Measurements from ENCODE around the gene SERBP1.
"Not testable (repeated sequence)": the region's sequence is repeated elsewhere in the genome, so short reads cannot be mapped to it uniquely, and the experiment has no call there.

SERBP1 gene

DNA sequence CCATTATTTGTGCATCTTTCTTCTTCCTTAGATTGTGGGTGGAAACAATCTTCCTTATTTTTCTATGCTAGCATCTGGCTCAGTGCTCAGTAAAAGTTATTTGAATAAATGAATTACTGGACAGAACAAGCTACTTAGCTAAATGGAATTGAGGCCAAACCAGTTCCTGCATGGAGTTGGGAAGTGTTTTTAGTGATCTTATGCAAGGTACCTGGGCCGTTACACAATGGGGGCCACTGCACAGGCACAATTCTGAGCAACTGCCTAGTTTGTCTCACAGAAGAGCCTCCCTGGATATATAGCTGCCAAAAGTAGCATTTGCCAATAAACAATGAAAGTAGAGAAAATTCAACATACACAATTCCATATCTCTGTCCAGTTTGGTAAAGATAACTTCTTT, 27.0 kb upstream of the SERBP1 start:
- Mint-ChIP-seq H3K9me3 (no peaks in the 10 kb centered on the region), H3K36me3 (ENCODE audit: low read depth) (no peaks in the 10 kb centered on the region), H3K27ac (no peak overlapping the region), H3K4me1 (ENCODE audit: low read depth) (peaks cover 14% of the 10 kb centered on the region), H3K4me3 (no peak overlapping the region), H3K27me3 (no peaks in the 10 kb centered on the region)

- Mint-ChIP-seq H3K27me3 (no peaks in the 10 kb centered on the region), H3K9me3 (no peaks in the 10 kb centered on the region), H3K27ac (no peak overlapping the region), H3K4me1 (ENCODE audit: low read depth) (no peaks in the 10 kb centered on the region), H3K4me3 (no peak overlapping the region), H3K36me3 (ENCODE audit: low read depth) (no peaks in the 10 kb centered on the region)
These were observed 21.6 kb upstream of the SERBP1 start for GRCh38 chr1:67451815-67452214.

GRCh38 chr1:67451356-67451755, 21.2 kb upstream of the SERBP1 start:
- Mint-ChIP-seq H3K4me3 (no peak overlapping the region), H3K36me3 (ENCODE audit: low read depth) (no peaks in the 10 kb centered on the region), H3K27me3 (no peaks in the 10 kb centered on the region), H3K27ac (no peak overlapping the region), H3K4me1 (ENCODE audit: low read depth) (no peaks in the 10 kb centered on the region), H3K9me3 (no peaks in the 10 kb centered on the region)

DNA sequence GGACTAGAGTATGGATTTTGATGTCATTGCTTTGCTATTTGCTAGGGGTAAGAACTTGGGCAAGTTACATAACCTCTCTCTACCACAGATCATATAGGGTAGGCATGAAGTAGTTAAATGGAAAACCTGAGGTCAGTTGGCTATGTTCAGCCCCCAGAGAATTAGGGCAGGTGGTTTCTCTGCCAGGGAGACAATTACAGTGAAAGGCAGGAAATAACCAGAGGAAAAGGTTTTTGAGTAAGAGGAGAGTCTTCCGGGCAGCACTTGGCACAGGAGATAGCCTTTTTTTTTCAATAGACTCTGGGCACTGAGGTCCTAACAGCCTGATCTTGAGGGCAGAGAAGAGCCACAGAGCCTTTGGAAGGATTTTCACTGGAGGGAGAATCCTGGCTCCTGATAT, 16.7 kb upstream of the SERBP1 start:
- no peaks in the 10 kb centered on the region for H3K9me3 Mint-ChIP-seq
- H3K4me3 Mint-ChIP-seq, result no peak overlapping the region
- H3K27me3 Mint-ChIP-seq, result no peaks in the 10 kb centered on the region
- no peaks in the 10 kb centered on the region for H3K36me3 Mint-ChIP-seq (ENCODE audit: low read depth)
- peaks cover 9% of the 10 kb centered on the region for H3K4me1 Mint-ChIP-seq (ENCODE audit: low read depth)
- no peak overlapping the region for H3K27ac Mint-ChIP-seq

DNA sequence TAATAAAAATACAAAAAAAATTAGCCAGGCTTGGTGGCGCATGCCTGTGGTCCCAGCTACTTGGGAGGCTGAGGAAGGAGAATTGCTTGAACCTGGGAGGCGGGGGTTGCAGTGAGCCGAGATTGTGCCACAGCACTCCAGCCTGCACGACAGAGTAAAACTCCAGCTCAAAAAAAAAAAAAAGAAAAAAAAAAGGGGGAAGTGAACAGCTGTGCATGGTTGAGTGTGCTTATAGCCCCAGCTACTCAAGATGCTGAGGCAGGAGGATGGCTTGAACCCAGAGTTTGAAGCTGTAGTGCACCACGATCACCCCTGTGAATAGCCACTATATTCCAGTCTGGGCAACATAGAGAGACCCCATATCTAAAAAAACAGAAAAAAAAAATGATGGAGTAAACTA, 15.8 kb upstream of the SERBP1 start:
- H3K36me3 Mint-ChIP-seq (ENCODE audit: low read depth); H3K27me3 Mint-ChIP-seq; H3K9me3 Mint-ChIP-seq; H3K4me3 Mint-ChIP-seq; H3K27ac Mint-ChIP-seq: not testable (repeated sequence)
- peaks cover 18% of the 10 kb centered on the region for H3K4me1 Mint-ChIP-seq (ENCODE audit: low read depth)

DNA sequence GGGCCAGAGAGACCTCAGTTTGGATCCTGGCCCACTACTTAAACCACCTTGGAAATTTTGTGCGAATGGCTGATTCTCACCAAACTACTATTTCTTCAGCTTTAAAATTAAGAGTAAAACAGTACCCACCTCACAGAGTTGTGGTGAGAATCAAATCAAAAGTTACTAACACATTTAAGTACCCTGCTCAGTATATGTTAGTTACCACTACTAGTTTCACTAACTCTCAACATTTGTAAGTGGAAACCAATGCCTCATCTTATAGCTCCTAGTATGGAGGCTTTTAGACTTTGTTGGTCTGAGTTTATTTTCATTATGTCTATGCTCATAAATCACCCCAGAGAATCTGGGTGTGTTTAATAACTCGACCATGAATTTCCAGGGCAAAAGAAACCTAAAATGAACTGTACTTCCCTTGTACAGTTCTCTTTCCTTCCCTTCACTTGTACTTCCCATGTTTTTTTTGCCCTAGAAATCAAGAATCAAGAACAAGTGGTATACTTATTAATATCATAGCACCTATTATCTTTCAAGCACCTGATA, 11.6 kb upstream of the SERBP1 start:
- no peaks in the 10 kb centered on the region for H3K9me3 Mint-ChIP-seq
- no peaks in the 10 kb centered on the region for H3K27me3 Mint-ChIP-seq
- H3K36me3 Mint-ChIP-seq (ENCODE audit: low read depth), result no peaks in the 10 kb centered on the region
- peaks cover 26% of the 10 kb centered on the region for H3K4me1 Mint-ChIP-seq (ENCODE audit: low read depth)
- H3K27ac Mint-ChIP-seq, result peak overlapping the region; percentile 90
- no peak overlapping the region for H3K4me3 Mint-ChIP-seq

GRCh38 chr1:67441183-67441582, 11.0 kb upstream of the SERBP1 start:
- Mint-ChIP-seq H3K36me3 (ENCODE audit: low read depth) (no peaks in the 10 kb centered on the region), H3K27me3 (no peaks in the 10 kb centered on the region), H3K27ac (peak overlapping the region; percentile 90), H3K9me3 (no peaks in the 10 kb centered on the region), H3K4me1 (ENCODE audit: low read depth) (peaks cover 26% of the 10 kb centered on the region), H3K4me3 (peak overlapping the region; percentile 66)

DNA sequence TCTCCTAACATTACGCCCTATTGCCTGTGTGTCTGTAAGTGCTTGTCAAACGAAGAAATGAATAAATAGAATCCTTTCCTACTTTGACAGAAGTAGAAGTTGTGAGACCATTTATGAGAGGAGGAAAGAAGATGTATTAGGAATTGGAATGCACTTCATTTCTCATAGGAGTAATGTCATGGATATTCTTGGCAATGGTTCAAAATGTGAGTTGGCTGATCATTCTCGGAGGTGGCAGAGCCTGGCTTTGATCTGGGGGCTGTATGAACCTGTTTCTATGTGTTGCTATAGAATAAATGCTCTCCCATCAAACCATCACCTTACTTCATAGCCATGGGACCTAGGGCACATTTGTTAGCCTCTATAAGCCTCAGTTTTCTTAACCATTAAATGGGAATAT, 10.1 kb upstream of the SERBP1 start:
- Mint-ChIP-seq H3K36me3 (ENCODE audit: low read depth) (no peaks in the 10 kb centered on the region), H3K4me3 (no peak overlapping the region), H3K27me3 (no peaks in the 10 kb centered on the region), H3K9me3 (no peaks in the 10 kb centered on the region), H3K27ac (peak overlapping the region; percentile 90), H3K4me1 (ENCODE audit: low read depth) (peaks cover 26% of the 10 kb centered on the region)

DNA sequence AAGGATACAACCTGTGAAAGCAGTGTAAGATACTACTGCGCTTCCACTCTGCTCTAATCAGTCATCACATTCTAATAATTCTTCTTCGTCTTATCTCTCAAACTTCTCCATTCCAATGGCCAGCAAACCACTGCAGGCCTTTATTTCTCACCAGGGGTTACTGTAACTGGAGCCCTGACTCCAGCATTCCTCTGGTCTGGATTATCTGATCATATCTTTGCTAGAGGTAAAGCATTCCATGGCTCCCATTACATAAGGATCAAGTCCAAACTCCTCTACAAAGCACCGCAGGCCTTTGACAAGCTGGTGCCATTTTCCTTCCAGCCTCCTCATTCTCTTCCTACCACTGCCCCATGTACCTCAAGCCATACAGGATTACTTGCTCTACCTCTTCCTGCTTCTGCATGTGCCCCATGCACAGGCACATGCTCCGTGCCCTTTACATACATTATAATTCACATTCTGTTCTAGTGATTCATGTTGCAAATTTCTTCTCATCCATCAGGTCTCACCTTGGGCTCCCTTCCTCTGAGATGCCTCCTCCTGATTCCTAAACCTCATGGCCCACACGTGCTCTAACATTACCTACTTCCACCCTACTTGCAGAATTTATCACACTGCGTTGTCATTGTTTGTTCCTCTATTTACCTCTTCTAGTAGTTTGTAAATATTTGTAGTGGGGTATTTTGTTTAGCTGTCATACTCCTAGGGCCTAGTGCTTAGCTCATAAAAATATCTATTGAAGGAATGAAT, 9.3 kb upstream of the SERBP1 start:
- H3K27ac Mint-ChIP-seq, result no peak overlapping the region
- no peaks in the 10 kb centered on the region for H3K9me3 Mint-ChIP-seq
- no peaks in the 10 kb centered on the region for H3K27me3 Mint-ChIP-seq
- peaks cover 32% of the 10 kb centered on the region for H3K4me1 Mint-ChIP-seq (ENCODE audit: low read depth)
- H3K4me3 Mint-ChIP-seq, result no peak overlapping the region
- H3K36me3 Mint-ChIP-seq (ENCODE audit: low read depth), result no peaks in the 10 kb centered on the region

DNA sequence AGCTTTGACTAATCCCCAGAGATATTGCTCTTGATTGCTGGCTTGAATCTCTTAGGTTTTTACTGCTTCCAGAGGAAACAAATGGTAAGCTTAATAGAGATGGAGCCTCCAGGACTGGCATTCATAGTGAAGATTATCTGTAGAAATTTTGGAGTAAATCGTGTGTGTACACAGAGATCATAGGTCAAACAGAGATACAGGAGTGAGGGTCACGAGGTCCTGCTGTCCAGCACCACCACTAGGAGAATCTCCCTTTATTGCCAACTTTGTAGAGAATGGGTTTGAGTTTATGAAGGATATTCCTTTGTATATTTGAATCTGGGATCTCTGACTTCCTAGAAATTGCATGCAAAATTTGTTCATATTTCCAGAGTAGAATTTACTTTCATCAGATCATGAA, 7.8 kb upstream of the SERBP1 start:
- Mint-ChIP-seq H3K36me3 (ENCODE audit: low read depth) (no peaks in the 10 kb centered on the region), H3K4me1 (ENCODE audit: low read depth) (peaks cover 47% of the 10 kb centered on the region), H3K27me3 (no peaks in the 10 kb centered on the region), H3K4me3 (no peak overlapping the region), H3K9me3 (no peaks in the 10 kb centered on the region), H3K27ac (no peak overlapping the region)

DNA sequence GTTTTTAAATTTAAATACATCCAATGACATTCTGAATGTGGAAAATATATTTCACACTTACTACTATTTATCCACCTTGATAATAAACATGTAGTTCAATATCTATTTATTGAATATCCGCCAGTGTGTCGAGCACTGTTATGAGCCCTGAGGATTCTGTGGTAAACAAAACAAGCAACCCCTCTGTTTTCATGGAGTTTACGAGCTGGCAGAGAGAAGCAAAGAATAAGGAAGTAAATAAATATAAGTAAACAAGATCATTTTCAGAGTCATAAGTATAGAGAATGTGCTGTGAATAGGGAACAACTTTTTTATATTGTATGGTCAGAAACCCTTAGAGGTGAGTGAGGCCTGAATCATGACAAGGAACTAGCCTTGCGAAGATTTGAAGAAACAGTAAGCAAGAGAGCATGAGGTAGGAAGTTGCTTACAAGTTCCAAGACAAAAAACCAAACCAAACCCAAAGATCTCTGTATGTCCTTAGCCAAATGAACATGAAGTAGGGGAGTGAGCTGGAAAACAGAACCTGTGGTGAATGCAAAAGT, 6.4 kb upstream of the SERBP1 start:
- Mint-ChIP-seq H3K4me1 (ENCODE audit: low read depth) (peaks cover 49% of the 10 kb centered on the region), H3K4me3 (no peak overlapping the region), H3K9me3 (no peaks in the 10 kb centered on the region), H3K27ac (no peak overlapping the region), H3K36me3 (ENCODE audit: low read depth) (no peaks in the 10 kb centered on the region), H3K27me3 (no peaks in the 10 kb centered on the region)

DNA sequence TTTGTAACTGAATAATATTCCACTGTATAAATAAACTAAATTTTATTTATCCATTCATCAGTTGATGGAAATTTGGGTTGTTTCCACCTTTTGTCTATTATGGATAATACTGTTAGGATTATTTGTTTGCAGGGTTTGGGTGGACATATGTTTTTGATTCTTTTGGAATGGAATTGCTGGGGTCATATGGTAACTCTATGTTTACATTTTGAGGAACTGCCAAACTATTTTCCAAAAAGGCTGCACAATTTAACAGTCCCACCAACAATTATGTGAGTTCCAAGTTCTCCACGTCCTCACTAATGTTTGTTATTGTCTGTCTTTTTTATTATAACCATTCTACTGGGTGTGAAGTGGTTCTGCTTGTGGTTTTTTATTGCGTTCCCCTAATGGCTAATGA, 4.3 kb upstream of the SERBP1 start:
- Mint-ChIP-seq H3K27ac (no peak overlapping the region), H3K27me3 (no peaks in the 10 kb centered on the region), H3K36me3 (ENCODE audit: low read depth) (peaks cover 8% of the 10 kb centered on the region), H3K4me1 (ENCODE audit: low read depth) (peaks cover 42% of the 10 kb centered on the region), H3K9me3 (no peaks in the 10 kb centered on the region), H3K4me3 (no peak overlapping the region)

DNA sequence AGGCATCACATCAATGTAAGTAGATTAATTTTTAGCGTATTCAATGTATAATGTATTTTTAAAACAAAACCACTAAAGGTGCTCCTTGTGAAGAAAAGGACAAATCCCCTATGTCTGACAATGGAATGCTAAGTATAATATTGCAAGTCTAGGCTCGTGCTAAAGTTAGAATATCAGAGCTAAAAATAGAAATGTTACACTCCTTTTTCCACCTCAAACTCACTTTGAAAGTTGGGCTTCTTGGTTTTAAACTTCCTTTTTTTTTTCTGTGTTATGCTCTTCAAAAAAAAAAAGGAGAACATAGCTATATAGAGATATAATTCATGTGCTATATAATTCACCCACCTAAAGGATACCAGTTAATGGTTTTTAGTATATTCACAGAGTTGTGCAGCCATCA, 3.6 kb upstream of the SERBP1 start:
- peak overlapping the region; percentile 12 for H3K4me3 Mint-ChIP-seq
- peaks cover 15% of the 10 kb centered on the region for H3K36me3 Mint-ChIP-seq (ENCODE audit: low read depth)
- H3K4me1 Mint-ChIP-seq (ENCODE audit: low read depth), result peaks cover 45% of the 10 kb centered on the region
- no peaks in the 10 kb centered on the region for H3K27me3 Mint-ChIP-seq
- H3K27ac Mint-ChIP-seq, result peak overlapping the region; percentile 74
- H3K9me3 Mint-ChIP-seq, result no peaks in the 10 kb centered on the region

GRCh38 chr1:67432745-67433144, 2.5 kb upstream of the SERBP1 start:
- peaks cover 48% of the 10 kb centered on the region for H3K4me1 Mint-ChIP-seq (ENCODE audit: low read depth)
- peak overlapping the region; percentile 74 for H3K27ac Mint-ChIP-seq
- no peaks in the 10 kb centered on the region for H3K9me3 Mint-ChIP-seq
- peaks cover 26% of the 10 kb centered on the region for H3K36me3 Mint-ChIP-seq (ENCODE audit: low read depth)
- H3K27me3 Mint-ChIP-seq, result no peaks in the 10 kb centered on the region
- H3K4me3 Mint-ChIP-seq, result peak overlapping the region; percentile 12

GRCh38 chr1:67431869-67432578, 1.8 kb upstream of the SERBP1 start:
- Mint-ChIP-seq H3K4me3 (peak overlapping the region; percentile 88), H3K36me3 (ENCODE audit: low read depth) (peaks cover 33% of the 10 kb centered on the region), H3K27ac (peak overlapping the region; percentile 95), H3K9me3 (no peaks in the 10 kb centered on the region), H3K27me3 (no peaks in the 10 kb centered on the region), H3K4me1 (ENCODE audit: low read depth) (peaks cover 56% of the 10 kb centered on the region)

Data from stimulated activated naive CD8-positive, alpha-beta T cell treated with anti-CD3 and anti-CD28 coated beads, Interleukin-15, Interleukin-2, amounts not matched to agents 100 ng/mL and 50 ng/mL, for 24 hours (primary cell).